Right cardiac atrium (tissue), 5 donors: ENCODE results near the gene APC. TPM values are rescaled to one million over a fixed set of nuclear protein-coding genes. Genes with fewer than 3 reads are reported as not detected.

Experiments
- ATAC-seq, 2 donors: fragments of 200-7000 bp; cut with Tn5 transposase; one replicate each; pipeline versions ENCODE4 v1.8.0 to v1.9.1; 2020; ENCODE audit warnings: moderate library complexity in 2 of 2, mild to moderate bottlenecking in 1 of 2
- DNase-seq, 3 donors: peaks; one replicate each; pipeline ENCODE4 v3.0.0-alpha.2; 2020
- H3K27ac ChIP-seq: one replicate; pipeline ENCODE4 v1.5.1; 2013; ENCODE audit warnings: mild to moderate bottlenecking, low read length, control low read depth, moderate library complexity
- H3K27me3 ChIP-seq: one replicate; pipeline ENCODE4 v1.6.1; 2013; ENCODE audit not compliant: control insufficient read depth, insufficient read depth
- H3K4me1 ChIP-seq: one replicate; pipeline ENCODE4 v1.6.1; 2013; ENCODE audit warnings: low read length; ENCODE audit not compliant: control insufficient read depth, insufficient read depth
- H3K4me3 ChIP-seq: one replicate; pipeline ENCODE4 v1.5.1; 2013; ENCODE audit warnings: low read length, control low read depth
- H3K9me3 ChIP-seq: one replicate; pipeline ENCODE4 v1.6.1; 2013; ENCODE audit warnings: low read length; ENCODE audit not compliant: control insufficient read depth
- WGBS: extraction: QIAGEN DNeasy Blood & Tissue Kit; methylation state at CpG from one replicate; pipeline ENCODE4 v1.1.7; 2013; 5-methylcytosine and 5-hydroxymethylcytosine counted together
- intact Hi-C, 4 donors: fragments of 100-400 bp; cut with DNase I; formaldehyde crosslinking; loops; one replicate each; pipeline versions ENCODE4 v1.11.0 to v1.14.0; 2022 to 2023
- polyA plus RNA-seq: library from polyadenylated mRNA; stranded (reverse); fragments of 200-250 nt; gene quantifications from one replicate; pipeline ENCODE4 v1.2.3, GENCODE V29; 2013
- total RNA-seq, 4 donors: library from RNA; stranded (reverse); fragmentation: NEBNext Ultra II Directional; extraction: Animal tissue kit (Norgen Biotek cat#: 25700); gene quantifications; one replicate each; pipeline ENCODE4 v1.2.1, GENCODE V29; 2021
- donor health status: healthy with polysubstance abuse.
- donor health status: DM: no; HTN: yes; CAD: no.
- donor health status: DM: no; HTN: no; CAD: no.
- donor health status: DM: no; HTN: yes; CAD: no; lungs with severe emphysema.
- donor health status: DM: yes; HTN: yes; CAD: no.

Gene APC
- total and polyA plus RNA-seq, 5 donors: 5.4 to 46.3 (median 41.6) TPM

GRCh38 chr5:112787261-112787660 is 49.6 kb downstream of the APC start:
- H3K9me3 ChIP-seq: no peaks in the 10 kb centered on the region
- intact Hi-C loops: no loop called here
- DNase-seq: no peak

GRCh38 chr5:112787896-112788295 is 50.2 kb downstream of the APC start:
- ATAC-seq (no peak), DNase-seq (no peak)
- 85% methylated on average over 3 of the region's 3 CpGs for WGBS
- Histone ChIP-seq H3K4me3 (no peak overlapping the region), H3K4me1 (no peaks in the 10 kb centered on the region), H3K27me3 (no peaks in the 10 kb centered on the region), H3K27ac (no peak overlapping the region), H3K9me3 (no peaks in the 10 kb centered on the region)
- intact Hi-C loops: no loop called here

More at GRCh38 chr5:112787261-112787660, 49.6 kb downstream of the APC start:
- ATAC-seq: no peak
- Histone ChIP-seq H3K27me3 (no peaks in the 10 kb centered on the region), H3K27ac (no peak overlapping the region), H3K4me1 (no peaks in the 10 kb centered on the region), H3K4me3 (no peak overlapping the region)
- WGBS: 89% methylated on average over 1 of the region's 1 CpG

- intact Hi-C loops: no loop called here
- WGBS: 93% methylated on average over 2 of the region's 2 CpGs
- Histone ChIP-seq H3K27ac (no peak overlapping the region), H3K4me1 (peaks cover 4% of the 10 kb centered on the region), H3K4me3 (no peak overlapping the region), H3K27me3 (no peaks in the 10 kb centered on the region), H3K9me3 (no peaks in the 10 kb centered on the region)
- ATAC-seq (no peak), DNase-seq (no peak)
These were observed 55.5 kb downstream of the APC start for GRCh38 chr5:112793201-112793600.

- H3K4me3 ChIP-seq: no peak overlapping the region
- intact Hi-C loops: no loop called here
- WGBS: 71% methylated on average over 4 of the region's 4 CpGs
- no peaks in the 10 kb centered on the region for H3K27me3 ChIP-seq
- DNase-seq (peak; percentile 18 to 61 (median 56)), ATAC-seq (peak; percentile 81 to 89)
- H3K9me3 ChIP-seq: no peaks in the 10 kb centered on the region
- H3K27ac ChIP-seq: peak overlapping the region; percentile 37
- H3K4me1 ChIP-seq: peaks cover 4% of the 10 kb centered on the region
These were observed 56.7 kb downstream of the APC start for GRCh38 chr5:112794410-112794809.

- Histone ChIP-seq H3K27me3 (no peaks in the 10 kb centered on the region), H3K27ac (no peak overlapping the region), H3K9me3 (no peaks in the 10 kb centered on the region), H3K4me3 (no peak overlapping the region), H3K4me1 (peaks cover 4% of the 10 kb centered on the region)
- DNase-seq (no peak), ATAC-seq (no peak)
- intact Hi-C loops: no loop called here
- WGBS: 68% methylated on average over 3 of the region's 3 CpGs
These were observed 57.7 kb downstream of the APC start for GRCh38 chr5:112795342-112795741.

GRCh38 chr5:112795944-112796678 is 58.4 kb downstream of the APC start:
- H3K4me1 ChIP-seq: peaks cover 4% of the 10 kb centered on the region
- no peak for ATAC-seq
- H3K9me3 ChIP-seq: no peaks in the 10 kb centered on the region
- intact Hi-C loops: no loop called here
- no peak overlapping the region for H3K4me3 ChIP-seq
- WGBS: 80% methylated on average over 2 of the region's 2 CpGs
- no peak overlapping the region for H3K27ac ChIP-seq
- no peak for DNase-seq
- H3K27me3 ChIP-seq: no peaks in the 10 kb centered on the region

GRCh38 chr5:112799661-112800060 is 62.0 kb downstream of the APC start:
- WGBS: 78% methylated on average over 3 of the region's 3 CpGs

GRCh38 chr5:112800891-112801290 is 63.2 kb downstream of the APC start:
- Histone ChIP-seq H3K27ac (no peak overlapping the region), H3K4me1 (no peaks in the 10 kb centered on the region), H3K4me3 (no peak overlapping the region), H3K27me3 (no peaks in the 10 kb centered on the region), H3K9me3 (no peaks in the 10 kb centered on the region)
- DNase-seq (no peak), ATAC-seq (peak in 1 of 2 donors; percentile 36)
- 54% methylated on average over 6 of the region's 6 CpGs for WGBS
- intact Hi-C loops: no loop called here

More at GRCh38 chr5:112799661-112800060, 62.0 kb downstream of the APC start:
- intact Hi-C loops: no loop called here
- H3K27ac ChIP-seq: no peak overlapping the region
- no peaks in the 10 kb centered on the region for H3K9me3 ChIP-seq
- H3K27me3 ChIP-seq: no peaks in the 10 kb centered on the region
- DNase-seq: no peak
- H3K4me3 ChIP-seq: no peak overlapping the region
- peaks cover 2% of the 10 kb centered on the region for H3K4me1 ChIP-seq
- ATAC-seq: peak in 1 of 2 donors; percentile 47

GRCh38 chr5:112811023-112811422 is 73.3 kb downstream of the APC start:
- ATAC-seq: peak; percentile 79 to 84
- WGBS: 75% methylated on average over 1 of the region's 1 CpG
- Histone ChIP-seq H3K27ac (peak overlapping the region; percentile 48), H3K9me3 (no peaks in the 10 kb centered on the region), H3K4me1 (peaks cover 5% of the 10 kb centered on the region), H3K27me3 (no peaks in the 10 kb centered on the region), H3K4me3 (no peak overlapping the region)
- intact Hi-C loops: no loop called here
- no peak for DNase-seq

GRCh38 chr5:112812549-112812948 is 74.9 kb downstream of the APC start:
- no peaks in the 10 kb centered on the region for H3K9me3 ChIP-seq
- intact Hi-C loops: no loop called here
- H3K27ac ChIP-seq: no peak overlapping the region
- WGBS: 85% methylated on average over 1 of the region's 1 CpG
- DNase-seq (no peak), ATAC-seq (no peak)
- H3K4me3 ChIP-seq: no peak overlapping the region
- peaks cover 5% of the 10 kb centered on the region for H3K4me1 ChIP-seq
- no peaks in the 10 kb centered on the region for H3K27me3 ChIP-seq

- intact Hi-C loops: no loop called here
These were observed 82.6 kb downstream of the APC start for GRCh38 chr5:112820246-112820645.

More at GRCh38 chr5:112820246-112820645, 82.6 kb downstream of the APC start:
- H3K4me1 ChIP-seq: no peaks in the 10 kb centered on the region
- no peak for DNase-seq
- WGBS: 99% methylated on average over 1 of the region's 1 CpG
- H3K9me3 ChIP-seq: no peaks in the 10 kb centered on the region
- no peak for ATAC-seq
- H3K4me3 ChIP-seq: no peak overlapping the region
- H3K27me3 ChIP-seq: no peaks in the 10 kb centered on the region
- no peak overlapping the region for H3K27ac ChIP-seq
